Dermis blood vessel endothelial cell (primary cell): ENCODE measurements around the gene KRTAP5-10. TPM values are rescaled to one million over a fixed set of nuclear protein-coding genes. Genes with fewer than 3 reads are reported as not detected.
"Not testable (repeated sequence)": the region's sequence is repeated elsewhere in the genome, so short reads cannot be mapped to it uniquely, and the experiment has no call there.

Source experiments
- DNase-seq: peaks from one replicate; pipeline ENCODE4 v3.0.0; 2010
- total RNA-seq: library from RNA; depleted of rRNA; stranded (reverse); fragments of >200 nt; gene quantifications from 2 replicates; pipeline ENCODE4 v1.2.3, GENCODE V29; 2014

KRTAP5-10 gene
- total RNA-seq, 1 donor from 2014 or later = not detected

DNA sequence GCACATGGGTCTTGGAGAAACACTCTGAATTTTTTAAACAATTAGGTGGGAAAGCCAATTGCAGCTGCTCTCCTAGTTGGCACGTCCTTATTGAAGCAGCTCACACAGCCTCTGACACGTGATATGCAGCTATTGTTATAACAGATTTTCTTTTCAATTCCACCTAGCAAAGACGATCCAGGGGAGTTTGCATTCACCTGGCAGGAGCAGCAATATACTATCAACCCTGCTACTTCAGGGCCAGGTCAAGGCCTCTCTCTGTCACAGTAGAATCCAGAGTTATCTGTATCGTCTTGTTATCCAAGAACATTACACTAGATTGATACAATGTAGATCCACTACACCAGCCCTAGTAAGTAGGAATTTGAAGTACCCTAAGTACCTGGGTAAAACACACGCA, 9.1 kb downstream of the KRTAP5-10 start:
- no peak for DNase-seq

DNA sequence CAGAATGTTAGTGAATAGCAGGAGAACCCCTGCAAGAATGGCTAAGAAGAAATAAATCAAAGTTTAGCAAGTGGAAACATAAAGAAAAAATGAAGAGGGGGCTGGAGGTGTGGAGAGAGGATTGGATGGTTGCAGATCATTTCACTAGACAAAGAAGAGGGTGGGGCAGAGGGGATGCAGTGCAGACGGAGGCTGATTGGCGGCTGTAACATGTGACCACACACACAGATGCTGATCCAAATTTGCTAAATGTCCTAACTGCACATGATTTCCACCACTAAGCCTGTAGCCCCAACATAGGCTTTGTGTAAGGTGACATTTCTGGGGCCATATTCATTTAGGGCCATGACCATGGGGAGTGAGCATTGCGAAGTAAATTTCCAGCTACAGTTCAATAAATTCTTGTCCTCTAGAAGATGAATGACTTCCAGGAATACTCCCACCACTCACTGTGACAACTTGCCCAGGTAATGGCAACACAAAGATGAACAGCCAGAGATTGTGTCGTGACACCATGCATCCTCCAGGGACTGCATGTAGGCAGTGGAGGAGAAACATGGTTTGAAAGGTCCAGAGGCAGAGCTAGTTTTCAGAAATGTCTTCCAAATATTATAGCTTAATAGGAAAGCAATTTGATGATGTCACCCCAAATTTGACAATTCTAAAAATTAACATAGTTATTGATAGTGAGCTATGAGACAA, 10.5 kb downstream of the KRTAP5-10 start:
- DNase-seq = no peak

DNA sequence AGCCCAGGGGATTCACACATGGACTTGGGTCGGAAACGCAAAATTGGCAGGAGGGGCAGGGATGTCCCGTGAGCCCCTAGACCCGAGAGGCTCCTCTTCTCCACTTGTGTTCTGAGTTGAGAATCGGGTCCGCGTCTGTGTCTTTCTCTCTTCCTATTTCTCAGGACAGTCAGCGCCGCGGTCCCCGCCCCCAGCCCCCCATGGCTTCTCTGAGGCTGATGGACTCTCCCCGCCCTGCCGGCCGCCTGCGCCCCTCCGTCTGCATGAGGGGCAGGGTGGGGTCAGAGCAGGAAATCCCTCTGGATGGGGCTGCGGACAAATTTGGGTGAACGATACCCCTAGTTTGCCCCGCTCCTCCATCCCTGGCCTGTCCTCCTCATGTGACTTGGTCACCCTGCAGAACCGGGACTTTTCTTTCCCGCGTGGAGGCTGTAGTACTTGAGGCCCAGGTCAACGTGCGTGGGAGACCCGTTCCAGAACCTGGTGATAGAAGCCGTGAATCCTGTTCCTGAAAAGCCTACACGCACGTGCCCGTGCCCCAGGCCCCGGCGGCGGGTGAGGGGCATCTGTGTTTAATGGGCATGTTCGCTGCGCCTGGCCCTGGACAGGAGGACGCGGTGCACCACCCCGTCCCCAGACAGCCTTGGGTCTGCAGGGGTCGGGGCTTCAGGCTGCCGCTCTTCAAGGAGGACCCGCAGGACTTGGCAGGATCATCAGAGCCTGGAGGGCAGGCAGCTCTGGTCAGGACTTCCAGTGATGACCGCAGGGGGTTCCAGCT, 11.5 kb downstream of the KRTAP5-10 start:
- DNase-seq = not testable (repeated sequence)

DNA sequence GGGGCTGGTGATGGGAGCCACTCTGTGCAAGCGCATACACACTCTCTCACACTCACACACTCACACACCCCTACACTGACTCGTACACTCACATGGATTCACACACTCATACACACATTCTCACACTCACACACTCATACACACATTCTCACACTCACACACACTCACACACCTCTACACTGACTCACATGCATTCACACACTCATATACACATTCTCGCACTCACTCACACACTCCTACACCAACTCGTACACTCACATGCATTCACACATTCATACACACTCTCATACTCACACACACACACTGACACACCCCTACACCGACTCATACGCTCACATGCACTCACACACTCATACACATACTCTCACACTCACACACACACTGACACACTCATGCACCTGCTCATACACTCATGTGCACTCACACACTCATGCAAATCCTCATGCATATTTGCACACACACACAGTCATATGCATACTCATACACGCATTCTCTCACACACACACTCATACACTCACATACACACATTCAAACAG, 12.2 kb downstream of the KRTAP5-10 start:
- no peak for DNase-seq

DNA sequence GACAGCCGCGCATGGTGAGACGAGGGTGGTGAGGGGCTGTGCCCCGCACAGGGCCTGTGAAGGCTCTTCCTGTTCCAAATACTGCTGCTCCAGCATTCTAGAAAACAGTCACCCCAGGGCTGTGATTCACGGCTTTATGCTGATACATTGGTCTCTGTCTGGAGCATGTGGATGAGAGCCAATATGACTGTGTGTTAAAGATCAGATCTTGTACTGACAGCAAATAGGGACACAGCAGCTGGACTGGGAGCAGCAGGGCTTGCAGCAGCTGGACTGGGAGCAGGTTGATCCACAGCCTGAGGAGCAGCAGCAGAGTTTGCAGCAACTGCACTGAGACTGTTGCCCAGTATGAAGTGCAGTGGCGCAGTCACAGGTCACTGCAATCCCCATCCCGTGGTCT, 14.2 kb downstream of the KRTAP5-10 start:
- not testable (repeated sequence) for DNase-seq

DNA sequence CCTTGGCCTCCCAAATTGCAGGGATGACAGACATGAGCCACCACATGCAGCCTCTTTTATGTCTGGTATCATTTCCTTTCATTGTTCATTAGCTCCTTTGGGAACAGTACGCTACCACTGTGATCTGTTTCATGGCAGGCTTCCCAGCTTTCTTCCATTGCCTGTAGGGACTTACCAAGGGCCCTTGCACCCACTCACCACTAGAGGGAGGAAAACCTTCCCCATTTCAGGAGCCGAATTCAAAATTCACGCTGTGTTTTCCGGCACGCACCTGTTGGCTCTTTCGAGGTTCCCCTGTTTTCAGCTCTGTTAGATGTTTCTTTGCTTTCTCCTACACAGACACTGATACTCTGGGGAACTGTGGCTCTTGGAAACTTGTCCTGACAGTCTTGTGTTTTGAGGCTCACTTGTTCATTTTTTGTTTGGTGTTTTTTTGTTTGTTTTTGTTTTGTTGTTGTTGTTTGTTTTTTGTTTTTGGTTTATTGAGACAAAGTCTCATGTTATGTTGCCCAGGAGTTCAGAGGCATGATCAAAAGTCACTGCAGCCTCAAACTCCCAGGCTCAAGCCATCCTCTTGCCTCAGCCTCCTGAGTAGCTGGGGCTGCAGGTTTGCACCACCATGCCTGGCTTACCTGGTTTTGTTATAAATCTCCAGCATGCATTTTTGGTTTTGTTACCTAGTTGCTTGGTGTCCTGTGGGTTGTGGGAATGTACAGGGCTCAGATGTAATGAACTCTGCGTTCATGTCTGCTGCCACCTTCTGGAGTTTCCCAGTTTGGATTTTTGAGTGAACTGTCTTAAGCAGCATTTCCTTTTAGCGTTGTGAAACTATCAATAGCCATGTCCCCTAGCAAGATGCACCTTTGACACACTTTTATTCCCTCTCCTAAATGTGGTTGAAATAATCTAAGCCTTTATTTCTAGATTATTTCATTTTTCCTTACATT, 15.0 kb downstream of the KRTAP5-10 start:
- peak; percentile 87 for DNase-seq

DNA sequence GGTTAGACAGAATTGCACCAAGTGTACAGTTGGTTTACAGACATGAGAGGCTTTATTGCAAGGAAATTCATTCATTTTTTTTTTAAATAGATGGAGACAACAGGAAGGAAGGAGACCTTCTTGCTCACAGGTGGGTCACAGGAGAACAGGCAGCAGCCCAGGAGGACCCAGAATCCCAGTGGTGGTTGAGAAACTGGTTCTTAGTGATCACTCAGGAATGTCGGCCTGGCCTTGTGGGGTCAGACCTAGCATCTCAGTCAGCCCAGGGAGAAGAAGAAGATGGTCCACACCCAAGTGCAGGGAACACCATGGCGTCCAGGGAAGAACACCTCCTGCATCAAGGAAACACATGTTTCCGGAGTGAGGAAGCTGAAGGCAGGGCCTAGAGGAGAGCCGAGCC, 16.5 kb downstream of the KRTAP5-10 start:
- DNase-seq = no peak

DNA sequence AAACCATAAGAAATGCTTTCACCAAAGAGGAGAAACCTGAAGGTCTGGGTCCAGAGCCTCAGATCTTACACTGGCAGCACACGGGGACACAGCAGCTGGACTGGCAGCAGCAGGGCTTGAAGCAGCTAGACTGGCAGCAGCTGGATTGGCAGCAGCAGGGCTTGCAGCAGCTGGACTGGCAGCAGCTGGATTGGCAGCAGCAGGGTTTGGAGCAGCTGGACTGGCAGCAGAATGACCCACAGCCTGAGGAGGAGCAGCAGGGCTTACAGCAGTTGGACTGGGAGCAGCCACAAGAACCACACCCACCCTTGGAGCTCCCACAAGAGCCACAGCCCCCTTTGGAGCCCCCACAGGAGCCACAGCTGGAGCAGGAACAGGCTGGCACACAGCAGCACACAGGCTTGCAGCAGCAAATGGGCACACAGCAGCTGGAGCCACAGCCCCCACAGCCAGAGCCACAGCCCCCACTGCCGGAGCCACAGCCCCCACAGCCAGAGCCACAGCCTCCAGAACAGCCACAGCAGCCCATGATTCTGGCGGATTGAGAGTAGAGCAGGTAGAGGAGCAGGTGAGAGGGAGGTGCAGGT, 17.0 kb downstream of the KRTAP5-10 start, which contains the start of gene KRTAP5-11:
KRTAP5-11 (minus strand) TSS at position 567 of the 587 bp plus-strand sequence; CDS start at position 529, 38 bp downstream.
- no peak for DNase-seq

DNA sequence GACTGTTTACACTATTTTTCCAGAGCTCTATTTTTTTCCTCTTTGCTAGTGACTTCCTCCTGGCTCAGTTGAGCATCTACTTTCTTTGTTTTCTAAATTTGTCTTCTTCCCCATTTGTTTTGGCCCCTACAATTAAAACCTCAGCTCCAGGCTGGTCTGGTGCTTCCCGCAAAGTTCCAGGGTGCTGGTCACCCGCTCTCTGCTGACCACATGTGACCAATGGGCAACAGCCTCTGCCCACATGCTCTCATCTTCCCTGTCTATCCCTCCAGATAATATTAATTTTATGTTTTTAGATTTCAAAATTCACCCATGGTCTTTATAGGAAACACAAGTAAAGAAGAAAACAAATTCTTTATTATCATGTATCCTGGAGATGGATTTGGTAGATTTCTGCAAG, 17.6 kb downstream of the KRTAP5-10 start:
- not testable (repeated sequence) for DNase-seq

DNA sequence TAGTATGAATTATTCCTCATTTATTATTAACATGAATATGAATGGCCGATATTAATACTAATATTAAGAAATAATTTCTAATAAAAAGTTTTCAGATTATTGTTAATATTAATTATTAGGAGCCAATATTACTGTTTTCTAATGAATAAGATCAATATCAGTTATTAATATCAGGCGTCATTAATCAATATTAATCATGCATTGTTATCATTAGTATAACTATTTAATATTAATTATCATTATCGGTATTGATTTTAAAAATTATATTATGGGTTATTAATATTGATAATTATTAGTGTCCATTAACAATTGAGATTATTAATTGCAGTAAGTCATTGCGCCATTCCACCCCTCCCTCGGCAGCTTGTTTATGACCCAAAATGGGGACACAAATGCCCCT, 20.3 kb downstream of the KRTAP5-10 start:
- DNase-seq = not testable (repeated sequence)

DNA sequence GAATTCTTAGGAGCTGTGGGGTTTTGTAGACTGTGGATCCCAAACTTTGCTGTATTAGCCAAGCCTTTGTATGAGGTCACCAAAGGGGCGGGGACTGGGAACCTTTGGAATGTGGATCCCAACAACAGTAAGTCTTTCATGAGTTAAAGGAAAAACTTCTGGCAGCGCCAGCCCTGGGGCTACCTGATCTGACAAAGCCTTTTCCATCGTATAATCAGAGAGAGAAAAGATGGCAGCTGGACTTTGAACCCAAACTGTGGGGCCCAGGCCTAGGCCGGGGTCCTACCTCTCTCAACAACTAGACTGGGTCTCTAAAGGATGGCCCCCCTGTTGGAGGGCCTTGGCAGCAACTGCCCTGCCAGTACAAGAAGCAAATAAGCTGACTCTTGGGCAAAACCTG, 23.0 kb downstream of the KRTAP5-10 start:
- not testable (repeated sequence) for DNase-seq

DNA sequence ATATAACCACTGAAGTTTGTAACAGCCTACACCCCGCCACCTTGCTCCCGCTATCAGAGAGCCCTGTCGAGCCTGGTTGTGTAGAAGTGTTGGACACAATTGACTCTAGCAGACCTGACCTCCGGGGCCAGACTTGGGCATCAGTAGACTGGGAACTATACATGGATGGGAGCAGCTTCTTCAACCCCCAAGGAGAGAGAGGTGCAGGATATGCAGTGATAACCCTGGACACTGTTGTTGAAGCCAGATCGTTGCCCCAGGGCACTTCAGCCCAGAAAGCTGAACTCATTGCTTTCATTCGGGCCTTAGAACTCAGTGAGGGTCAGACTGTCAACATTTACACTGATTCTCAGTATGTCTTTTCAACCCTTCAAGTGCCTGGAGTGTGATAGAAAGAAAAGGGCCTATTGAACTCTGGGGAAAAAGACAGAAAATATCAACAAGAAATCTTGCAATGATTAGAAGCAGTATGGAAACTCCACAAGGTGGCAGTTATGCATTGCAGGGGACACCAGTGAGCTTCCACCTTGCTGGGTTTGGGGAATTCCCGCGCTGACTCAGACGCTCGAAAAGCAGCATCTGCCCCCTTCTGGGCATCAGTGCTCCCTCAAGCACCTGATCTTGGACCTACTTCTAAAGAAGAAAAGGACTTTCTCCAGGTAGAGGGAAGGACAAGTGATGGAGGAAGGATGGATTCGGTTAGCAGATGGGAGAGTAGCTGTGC, 23.6 kb downstream of the KRTAP5-10 start:
- not testable (repeated sequence) for DNase-seq

DNA sequence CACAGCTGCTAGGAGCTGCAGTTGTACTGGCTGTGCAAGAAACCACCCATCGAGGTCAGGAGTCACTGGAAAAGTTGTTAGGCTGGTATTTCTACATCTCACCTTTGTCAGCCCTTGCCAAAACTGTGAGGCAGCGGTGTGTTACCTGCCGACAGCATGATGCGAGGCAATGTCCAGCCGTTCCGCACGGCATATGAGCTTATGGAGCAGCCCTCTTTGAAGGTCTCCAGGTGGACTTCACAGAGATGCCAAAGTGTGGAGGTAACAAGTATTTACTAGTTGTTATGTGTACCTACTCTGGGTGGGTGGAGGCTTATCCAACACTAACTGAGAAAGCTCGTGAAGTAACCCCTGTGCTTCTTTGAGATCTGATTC, 24.2 kb downstream of the KRTAP5-10 start:
- DNase-seq = not testable (repeated sequence)

DNA sequence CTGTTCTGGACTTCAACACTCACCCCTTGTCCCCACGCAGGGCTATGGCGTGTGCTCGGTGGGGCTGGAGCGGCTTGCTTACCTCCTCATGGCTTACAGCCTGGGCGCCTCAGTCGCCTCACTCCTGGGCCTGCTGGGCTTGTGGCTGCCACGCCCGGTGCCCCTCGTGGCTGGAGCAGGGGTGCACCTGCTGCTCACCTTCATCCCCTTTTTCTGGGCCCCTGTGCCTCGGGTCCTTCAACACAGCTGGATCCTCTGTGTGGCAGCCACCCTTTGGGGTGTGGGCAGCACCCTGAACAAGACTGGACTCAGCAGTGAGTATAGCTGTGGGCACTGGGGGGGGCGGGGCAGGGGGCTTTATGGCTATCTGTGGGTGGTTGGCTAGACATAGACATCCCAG, 37.9 kb downstream of the KRTAP5-10 start:
- not testable (repeated sequence) for DNase-seq

DNA sequence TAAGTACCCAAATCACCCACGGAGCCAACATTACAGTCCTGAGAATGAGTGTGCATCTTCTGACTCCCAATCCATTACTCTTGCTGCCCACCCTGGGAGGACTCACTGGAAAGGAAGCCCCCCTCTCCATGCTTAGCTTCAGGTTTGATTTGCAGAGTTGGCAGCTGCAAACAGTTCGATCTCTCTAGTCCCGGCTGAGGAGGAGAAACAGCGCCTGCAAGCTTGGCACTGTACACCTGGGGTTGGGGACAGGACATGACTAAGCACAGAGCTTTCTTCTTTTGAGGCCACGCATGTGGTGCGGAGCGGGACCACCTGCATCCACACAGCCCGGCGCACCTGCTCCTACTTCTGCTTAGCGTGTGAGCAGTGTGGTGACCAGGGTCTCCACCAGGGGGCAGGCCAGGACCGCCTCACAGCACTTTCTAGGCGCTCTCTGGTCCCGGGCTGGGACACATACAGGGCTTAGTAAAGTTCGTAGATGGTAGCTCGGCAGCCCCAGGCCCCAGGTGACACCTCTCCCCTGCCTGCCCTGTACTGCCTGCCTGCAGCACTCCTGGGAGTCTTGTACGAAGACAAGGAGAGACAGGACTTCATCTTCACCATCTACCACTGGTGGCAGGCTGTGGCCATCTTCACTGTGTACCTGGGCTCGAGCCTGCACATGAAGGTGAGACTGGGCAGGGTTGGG, 39.6 kb downstream of the KRTAP5-10 start:
- not testable (repeated sequence) for DNase-seq

DNA sequence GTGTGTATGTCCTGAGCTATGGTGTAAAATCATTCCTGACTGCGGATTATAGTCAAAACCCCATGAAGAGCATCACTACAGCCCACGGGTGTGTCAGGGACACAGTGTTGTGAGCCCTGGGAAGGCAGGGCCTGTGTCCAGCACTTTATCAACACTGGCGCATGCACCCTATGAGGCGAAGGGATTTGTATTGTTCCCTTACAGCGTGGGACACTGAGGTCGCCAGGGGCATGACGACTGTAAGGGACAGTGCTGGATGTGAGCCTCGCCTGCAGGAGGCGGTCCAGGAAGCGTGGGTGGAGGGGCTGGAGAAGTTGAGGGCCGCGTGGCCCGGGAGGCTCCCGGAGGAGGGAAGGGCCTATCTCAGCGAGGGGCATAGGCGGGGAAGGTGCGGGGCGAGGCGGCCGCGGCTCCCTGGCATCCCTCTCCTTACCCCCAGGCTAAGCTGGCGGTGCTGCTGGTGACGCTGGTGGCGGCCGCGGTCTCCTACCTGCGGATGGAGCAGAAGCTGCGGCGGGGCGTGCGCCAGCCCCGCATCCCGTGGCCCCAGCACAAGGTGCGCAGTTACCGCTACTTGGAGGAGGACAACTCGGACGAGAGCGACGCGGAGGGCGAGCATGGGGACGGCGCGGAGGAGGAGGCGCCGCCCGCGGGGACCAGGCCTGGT, 41.6 kb downstream of the KRTAP5-10 start:
- DNase-seq = not testable (repeated sequence)

DNA sequence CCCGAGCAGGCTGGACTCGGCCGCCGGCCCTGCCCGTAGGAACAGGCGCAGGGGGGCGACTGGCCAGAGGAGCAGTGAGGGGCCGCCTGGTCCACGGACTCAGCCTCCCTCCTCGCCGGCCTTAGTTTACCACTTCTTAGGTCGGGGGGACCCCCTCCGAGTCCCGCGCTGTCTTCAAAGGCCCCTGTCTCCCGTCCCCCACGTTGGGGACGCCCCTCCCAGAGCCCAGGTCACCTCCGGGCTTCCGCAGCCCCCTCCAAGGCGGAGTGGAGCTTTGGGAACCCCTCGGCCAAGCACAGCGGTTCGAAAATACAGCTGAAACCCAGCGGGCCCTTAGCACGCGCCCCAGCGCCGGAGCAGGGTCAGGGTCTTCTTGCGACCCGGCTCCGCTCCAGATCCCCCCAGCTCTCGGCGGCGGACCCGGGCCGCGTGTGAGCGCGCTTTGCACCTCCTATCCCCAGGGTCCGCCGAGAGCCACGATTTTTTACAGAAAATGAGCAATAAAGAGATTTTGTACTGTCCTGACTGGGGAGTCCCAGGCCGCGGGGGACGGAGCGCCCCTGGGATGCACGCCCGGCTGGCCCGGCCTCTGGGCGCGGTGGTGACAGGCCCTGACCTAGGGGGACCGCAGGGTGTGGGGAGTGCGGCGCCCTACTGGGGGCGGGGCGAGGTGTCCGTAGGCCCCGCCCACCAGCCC, 42.3 kb downstream of the KRTAP5-10 start:
- not testable (repeated sequence) for DNase-seq

DNA sequence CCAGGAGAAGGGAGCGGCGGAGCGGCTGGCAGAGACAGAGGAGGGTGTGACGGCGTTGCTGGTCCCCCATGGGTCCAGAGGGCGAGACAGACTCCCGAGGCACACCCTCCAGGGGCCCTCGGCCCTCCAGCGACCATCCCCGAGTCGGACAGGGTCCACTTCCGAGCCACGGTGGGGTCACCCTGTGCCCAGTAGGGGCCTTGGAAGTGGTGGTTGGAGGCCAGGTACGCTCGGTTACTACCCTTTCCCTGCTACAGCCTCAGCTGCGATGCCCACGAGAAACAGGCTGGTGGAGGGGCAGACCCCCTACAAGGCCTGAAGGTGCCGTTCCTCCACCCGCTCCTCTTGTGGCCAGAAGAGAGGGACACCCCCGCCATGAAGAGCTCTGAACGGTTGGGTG, 42.9 kb downstream of the KRTAP5-10 start:
- not testable (repeated sequence) for DNase-seq

DNA sequence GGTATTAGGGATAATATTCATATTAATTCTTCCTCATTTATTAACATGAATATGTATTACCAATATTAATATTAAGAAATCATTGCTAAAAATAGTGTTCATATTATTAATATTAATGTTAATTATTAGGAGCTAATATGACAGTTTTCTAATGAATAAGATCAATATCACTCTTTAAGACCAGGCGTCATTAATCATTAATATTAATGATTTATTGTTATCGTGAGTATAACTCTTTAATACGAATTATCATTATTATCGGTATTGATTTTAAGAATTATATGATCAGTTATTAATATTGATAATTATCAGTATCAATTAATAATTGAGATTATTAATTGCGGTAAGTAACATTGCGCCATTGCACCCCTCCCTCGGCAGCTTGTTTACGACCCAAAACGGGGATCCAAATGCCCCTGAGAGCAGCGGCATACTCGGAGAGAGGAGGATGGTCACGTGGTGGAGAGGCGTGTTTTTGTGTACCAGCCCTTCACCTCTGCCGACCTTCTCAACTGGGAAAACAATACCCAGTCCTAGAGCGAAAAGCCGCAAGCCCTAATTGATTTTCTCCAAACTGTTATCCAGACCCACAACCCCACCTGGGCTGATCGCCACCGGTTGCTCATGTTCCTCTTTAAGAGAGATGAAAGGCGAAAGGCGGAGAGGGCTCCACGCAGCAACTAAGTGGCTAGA, 46.0 kb downstream of the KRTAP5-10 start:
- not testable (repeated sequence) for DNase-seq
